Bronchial epithelial cell (primary cell): Measurements from ENCODE around the gene SMIM24. TPM values are rescaled to one million over a fixed set of nuclear protein-coding genes. Genes with fewer than 3 reads are reported as not detected.
A peak's percentile ranks its signal among the peaks of the same experiment; 100 is the strongest.
"Not testable (repeated sequence)": the region's sequence is repeated elsewhere in the genome, so short reads cannot be mapped to it uniquely, and the experiment has no call there.

Source experiments
- DNase-seq: peaks from one replicate; pipeline ENCODE4 v3.0.0-alpha.2; 2010; ENCODE audit warnings: low read depth
- FAIRE-seq: peaks from 2 replicates; lab custom pipeline; 2011; peaks lifted over from hg19 to GRCh38; lab: Jason Lieb, UNC
- H3K27me3 ChIP-seq: 2 replicates; pipeline ENCODE4 v1.5.1; 2011; ENCODE audit warnings: low read length; ENCODE audit not compliant: control insufficient read depth, insufficient read depth
- H3K36me3 ChIP-seq: 2 replicates; pipeline ENCODE4 v1.5.1; 2011; ENCODE audit warnings: low read length; ENCODE audit not compliant: control insufficient read depth, insufficient read depth
- H3K4me3 ChIP-seq: 2 replicates; pipeline ENCODE4 v1.5.1; 2011; ENCODE audit warnings: mild to moderate bottlenecking, low read depth, low read length, control low read depth
- CTCF ChIP-seq: IDR thresholded peaks from 2 replicates; pipeline ENCODE4 v1.5.1; 2011; ENCODE audit warnings: mild to moderate bottlenecking, moderate library complexity, low read length, control low read depth, inconsistent platforms; ENCODE audit not compliant: insufficient read depth, severe bottlenecking
- total RNA-seq: library from RNA; depleted of rRNA; stranded (reverse); fragments of >200 nt; gene quantifications from 2 replicates; pipeline ENCODE4 v1.2.1, GENCODE V29; 2014

SMIM24 gene
- total RNA-seq, 1 donor from 2014 or later = not detected

DNA sequence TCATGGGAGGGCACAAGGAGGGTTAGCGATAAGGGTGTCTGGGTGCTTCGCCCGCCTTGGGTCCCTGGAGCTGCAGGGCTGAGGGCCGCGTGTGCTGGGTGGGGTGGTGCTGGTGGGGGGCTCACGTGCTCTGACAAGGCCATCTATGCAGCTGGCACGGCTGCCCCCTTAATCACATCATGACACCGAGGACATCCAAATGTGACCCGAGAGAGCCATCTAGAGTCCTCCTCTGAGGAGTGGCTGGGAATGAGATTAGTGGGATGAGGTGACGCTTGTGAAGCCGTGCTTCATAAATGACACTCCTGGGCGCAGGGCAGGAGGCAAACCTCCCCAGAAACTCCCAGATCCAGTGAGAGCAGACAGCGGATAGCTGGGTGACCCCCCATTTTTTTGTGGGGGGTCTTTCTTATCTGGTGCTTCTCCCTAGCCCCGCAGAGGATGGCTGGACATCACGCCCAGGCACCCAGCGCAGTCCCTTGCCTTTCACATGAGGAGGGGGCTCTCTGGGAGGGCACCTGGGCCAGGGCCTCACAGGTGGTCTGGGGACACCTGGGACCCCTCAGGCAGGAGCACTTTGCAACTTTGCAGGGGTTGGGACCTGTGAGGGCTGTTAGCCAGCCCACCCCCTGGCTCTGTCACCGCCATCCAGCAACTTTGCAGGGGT lies 32.4 kb upstream of the SMIM24 start:
- H3K36me3 ChIP-seq = peaks cover 21% of the 10 kb centered on the region
- DNase-seq = no peak
- no peak for FAIRE-seq
- no peak for TF ChIP-seq CTCF
- H3K27me3 ChIP-seq = no peaks in the 10 kb centered on the region
- no peak overlapping the region for H3K4me3 ChIP-seq

DNA sequence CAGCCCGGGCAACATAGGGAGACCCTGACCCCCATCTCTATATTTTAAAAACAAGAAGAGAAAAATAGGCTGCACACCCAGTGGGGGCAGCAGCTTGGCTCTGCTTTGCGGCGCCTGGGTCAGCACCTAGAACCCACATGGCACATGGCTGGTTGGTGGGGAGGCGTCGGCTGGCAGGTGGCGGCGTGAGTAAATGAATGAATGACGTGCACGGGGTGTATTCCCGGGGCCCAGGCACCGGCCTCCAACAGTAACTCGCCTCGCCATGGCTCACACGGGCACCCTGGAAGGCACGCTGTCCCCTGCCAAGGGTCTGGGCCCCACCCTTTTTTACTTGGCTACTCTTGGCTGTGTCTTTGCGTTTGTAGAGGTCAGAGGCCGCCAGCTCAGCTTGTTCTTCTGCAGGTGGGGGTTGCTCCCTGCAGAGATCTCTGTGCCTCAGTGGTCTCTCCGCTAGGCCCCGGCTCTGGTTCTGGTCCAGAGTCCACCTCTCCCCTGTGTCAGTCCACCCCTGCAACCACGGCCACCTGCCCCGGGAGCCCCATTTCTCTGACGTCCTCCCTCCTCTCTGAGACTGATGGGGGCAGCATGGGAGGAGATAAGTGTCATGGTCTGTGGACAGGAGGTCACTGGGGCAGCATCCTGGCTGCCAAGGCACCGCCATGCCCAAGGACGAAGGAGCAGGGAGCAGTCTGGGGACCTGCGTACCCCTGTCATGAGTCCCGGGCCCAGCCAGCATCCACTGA lies 31.4 kb upstream of the SMIM24 start:
- TF ChIP-seq CTCF = no peak
- Histone ChIP-seq H3K27me3 (no peaks in the 10 kb centered on the region), H3K36me3 (peaks cover 20% of the 10 kb centered on the region), H3K4me3 (no peak overlapping the region)
- FAIRE-seq = no peak
- no peak for DNase-seq

- H3K27me3 ChIP-seq = no peaks in the 10 kb centered on the region
- no peak for TF ChIP-seq CTCF
- peaks cover 16% of the 10 kb centered on the region for H3K36me3 ChIP-seq
- DNase-seq = no peak
- no peak overlapping the region for H3K4me3 ChIP-seq
- FAIRE-seq = no peak
Observed at GRCh38 chr19:3510727-3511126, 30.4 kb upstream of the SMIM24 start.

DNA sequence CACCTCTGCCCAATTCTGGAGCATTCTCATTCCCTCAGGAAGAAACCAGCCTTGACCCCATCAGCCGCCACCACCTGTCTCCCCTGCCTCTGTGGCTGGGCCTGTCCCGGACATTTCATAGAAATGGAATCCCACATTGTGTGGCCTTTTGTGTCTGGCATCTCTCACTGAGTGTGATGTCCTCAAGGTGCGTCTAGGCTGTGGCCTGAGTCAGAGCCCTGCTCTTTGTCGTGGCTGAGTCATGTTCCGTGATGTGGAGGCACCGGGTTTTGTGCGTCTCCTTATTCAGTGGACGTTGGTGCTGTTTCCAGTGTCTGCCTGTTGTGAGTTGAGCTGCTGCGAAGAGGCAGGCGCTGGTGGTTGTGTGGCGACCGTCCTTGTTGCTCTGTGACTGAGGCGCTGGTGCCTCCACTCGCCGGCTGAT lies 29.3 kb upstream of the SMIM24 start:
- Histone ChIP-seq H3K27me3 (no peaks in the 10 kb centered on the region), H3K4me3 (no peak overlapping the region), H3K36me3 (peaks cover 14% of the 10 kb centered on the region)
- TF ChIP-seq CTCF = no peak
- FAIRE-seq (peak; percentile 87), DNase-seq (peak; percentile 87)

DNA sequence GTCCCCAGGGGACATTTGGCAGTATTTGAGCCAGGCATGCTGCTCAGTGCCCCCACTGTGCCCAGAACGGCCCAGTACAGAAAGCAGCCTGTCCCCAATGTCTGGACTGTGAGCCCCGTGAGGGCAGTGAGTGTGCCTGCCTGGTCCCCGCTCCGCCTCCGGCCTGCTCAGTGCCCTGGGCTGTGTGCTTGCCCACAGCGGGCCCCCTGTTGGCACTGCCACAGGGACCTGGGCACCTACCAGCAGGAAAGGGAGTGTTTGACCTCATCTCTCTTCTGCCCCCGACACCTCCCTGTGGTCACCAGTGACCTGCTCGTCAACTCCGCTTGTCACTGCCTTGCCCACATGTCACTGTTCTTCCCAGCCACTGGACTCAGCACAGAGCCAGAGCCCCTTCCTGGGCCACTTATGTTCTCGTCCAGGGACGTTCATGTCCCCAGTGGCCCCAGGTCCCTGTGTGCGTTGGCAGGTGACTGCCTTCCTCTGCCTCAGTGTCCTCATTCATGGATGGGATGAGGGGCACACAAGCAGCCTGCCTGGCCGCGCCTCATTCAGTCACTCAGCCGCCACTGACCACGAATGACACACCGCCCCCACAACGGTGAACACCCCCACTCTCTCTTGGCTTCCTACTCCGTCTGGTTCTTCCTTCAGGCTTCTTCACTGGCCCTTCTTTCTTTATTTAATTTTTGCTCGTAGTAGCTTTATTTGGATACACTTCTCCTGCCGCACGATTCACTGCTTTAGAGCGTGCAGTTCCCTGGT lies 28.6 kb upstream of the SMIM24 start:
- no peak for DNase-seq
- Histone ChIP-seq H3K36me3 (peaks cover 14% of the 10 kb centered on the region), H3K27me3 (no peaks in the 10 kb centered on the region), H3K4me3 (no peak overlapping the region)
- no peak for FAIRE-seq
- TF ChIP-seq CTCF = no peak

DNA sequence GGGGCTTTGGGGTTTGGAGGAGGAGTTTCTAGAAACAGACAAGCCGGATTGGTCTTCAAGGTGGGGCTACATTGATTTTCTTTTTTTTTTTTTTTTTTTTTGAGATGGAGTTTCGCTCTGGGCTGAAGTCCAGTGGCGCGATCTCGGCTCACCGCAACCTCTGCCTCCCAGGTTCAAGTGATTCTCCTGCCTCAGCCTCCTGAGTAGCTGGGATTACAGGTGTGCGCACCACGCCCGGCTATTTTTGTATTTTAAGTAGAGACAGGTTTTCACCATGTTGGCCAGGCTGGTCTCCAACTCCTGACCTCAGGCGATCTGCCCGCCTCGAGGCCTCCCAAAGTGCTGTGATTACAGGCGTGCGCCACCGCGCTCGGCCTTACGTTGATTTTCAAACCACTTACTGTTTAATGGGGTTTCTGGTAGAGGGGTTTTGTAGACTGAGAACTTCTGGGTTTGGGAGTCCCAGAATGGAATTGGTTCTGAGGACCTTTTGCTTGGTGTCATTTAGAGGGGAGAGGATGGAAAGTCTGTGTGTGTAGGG lies 27.9 kb upstream of the SMIM24 start:
- H3K27me3 ChIP-seq, DNase-seq, FAIRE-seq, H3K4me3 ChIP-seq: not testable (repeated sequence)
- peaks cover 14% of the 10 kb centered on the region for H3K36me3 ChIP-seq
